CMK (cell line): ENCODE results near the gene DCST1.

Experiments
- DNase-seq: peaks from one replicate; pipeline ENCODE4 v3.0.0-alpha.2; 2010; ENCODE audit warnings: low read depth

The DCST1 gene

DNA sequence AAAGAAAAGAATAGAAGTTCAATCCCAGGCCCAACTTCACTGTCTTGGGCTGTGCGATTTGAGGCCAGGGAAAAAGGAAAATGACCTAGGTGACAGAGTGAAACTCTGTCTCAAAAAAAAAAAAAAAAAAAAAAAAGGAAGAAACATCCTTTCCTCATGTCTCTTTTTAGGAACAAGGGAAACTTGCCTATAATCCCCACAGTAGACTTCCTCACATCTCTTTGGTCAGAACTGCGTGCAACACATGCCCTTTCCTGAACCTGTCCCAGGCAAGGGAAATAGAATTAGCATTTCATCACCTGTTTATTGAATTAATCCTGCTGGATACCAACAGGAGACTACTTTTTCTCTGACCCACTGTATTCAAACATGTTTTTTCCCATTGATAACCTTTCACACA lies 2.3 kb downstream of the DCST1 start:
- DNase-seq: no peak

DNA sequence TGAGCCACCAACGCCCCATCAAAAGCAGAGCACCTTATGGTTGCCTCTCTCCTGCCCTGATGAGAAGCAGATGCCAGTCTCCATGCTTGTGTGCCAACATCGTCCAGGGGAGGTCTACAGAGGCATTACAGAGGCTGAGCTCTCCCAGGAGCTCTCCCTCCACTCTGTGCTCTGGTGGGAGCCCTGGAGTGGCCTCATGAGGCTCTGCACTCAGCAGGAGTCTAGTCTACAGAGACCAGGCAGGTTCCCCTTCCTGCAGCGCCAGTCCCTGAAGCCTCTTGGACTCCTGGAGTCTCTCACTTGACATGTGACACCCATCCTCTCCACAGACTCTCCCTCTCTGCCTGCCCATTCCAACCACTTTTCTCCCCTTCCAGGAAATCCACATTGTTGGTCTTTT lies 3.4 kb downstream of the DCST1 start:
- no peak for DNase-seq

DNA sequence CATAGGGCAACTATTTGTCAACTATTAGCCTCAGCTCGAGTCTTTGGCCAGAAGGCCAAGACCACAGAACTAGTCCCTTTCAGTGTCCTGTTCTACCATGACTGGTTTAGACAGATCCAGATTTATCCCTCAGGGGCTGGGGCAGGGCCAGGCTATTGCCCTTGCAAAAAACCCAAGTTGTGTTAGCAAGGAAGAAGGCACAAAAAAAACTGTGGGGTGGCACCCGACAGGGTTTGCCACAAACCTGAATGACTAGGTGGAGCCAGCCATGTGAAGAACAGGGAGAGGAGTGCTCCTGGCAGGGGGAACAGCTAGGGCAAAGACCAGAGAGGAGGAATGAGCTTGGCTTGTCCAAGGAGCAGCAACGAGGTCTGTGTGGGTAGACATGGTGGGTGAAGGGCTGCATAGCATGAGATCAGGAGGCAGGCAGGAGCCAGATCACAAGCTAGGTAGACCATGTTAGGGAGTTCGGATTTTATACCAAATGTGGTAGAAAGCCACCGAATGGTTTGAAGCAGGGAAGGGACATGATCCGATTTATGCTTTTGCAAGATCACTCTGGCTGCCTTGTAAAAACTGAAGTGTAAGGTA lies 4.3 kb downstream of the DCST1 start:
- no peak for DNase-seq

DNA sequence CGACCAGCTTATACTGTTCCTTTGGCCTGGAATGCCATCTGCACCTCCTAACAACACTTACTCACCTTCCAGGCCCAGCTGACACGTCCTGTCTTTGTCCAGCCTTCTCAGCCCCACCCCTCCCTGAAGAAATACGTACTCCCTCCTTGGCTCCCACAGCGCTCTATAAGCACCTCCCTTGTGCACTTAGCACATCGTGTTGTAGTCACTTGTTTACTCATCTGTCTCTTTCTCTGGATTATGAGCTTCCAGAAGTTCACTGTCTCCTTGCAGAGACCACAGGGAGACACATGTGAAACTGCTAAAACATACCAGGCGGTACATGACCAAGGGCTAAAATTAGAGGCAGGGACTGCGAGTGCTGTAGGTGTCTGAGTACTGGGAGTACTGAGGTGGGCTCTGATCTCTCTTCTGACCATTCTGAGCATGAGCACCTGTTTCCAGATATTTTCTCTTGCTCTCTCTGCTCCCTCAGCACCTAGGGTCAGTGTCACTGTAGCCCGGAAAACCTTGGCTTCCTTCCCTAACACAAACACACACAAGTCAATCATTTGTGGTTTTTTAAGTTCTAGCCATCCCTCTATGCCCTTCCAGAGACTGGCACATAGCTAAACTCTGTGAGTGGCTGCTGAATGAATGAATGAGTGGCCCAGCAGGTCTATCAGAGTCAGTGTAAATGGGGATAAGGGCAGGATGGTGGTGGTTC lies 5.1 kb downstream of the DCST1 start:
- DNase-seq: no peak

DNA sequence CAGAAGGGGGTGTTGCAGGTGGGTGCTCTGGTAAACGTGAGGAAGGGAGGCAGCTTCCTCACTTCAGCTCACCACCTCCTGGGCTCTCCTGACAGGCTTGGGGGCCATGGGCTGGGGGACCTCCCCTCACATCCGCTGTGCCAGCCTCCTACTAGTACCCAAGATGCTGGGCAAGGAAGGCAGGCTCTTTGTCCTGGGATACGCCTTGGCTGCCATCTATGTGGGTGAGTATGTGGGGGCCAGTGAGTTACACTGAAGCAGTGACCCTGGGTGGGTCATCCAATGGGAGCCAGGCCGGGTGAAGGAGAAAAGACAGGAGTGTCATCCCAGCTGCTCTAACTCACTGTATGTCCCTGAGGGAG lies 5.7 kb downstream of the DCST1 start:
- no peak for DNase-seq

DNA sequence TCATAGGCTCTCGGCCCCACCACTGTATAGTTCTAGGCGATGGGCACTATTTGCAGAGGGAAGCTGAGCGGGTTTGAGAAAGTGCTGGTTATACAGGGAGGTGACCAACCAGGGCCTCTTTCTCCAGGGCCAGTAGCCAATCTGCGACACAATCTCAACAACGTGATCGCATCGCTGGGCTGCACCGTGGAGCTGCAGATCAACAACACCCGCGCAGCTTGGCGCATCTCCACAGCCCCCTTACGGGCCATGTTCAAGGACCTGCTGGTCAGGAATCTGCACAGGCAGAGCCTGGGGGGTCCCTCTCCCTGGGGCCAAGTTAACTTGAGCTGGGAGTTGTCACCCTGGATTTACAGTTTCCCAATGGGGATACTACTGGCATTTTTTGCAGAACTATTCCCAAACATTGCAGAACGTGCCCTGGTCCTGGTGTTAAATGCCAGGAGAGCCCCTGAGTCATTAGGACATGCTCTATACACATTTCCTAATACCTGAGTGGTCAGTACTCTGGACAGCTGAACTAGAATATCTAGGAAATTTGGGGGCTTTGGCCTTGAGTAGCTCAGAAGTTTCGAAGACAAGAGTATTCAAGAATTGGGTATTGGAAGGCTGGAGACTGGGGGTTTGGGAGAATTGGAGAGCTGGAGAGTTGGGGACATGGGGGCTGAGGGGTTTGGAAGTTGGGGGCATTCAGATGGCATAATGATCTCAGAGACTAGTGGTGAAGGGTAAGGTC lies 6.9 kb downstream of the DCST1 start:
- DNase-seq: no peak

DNA sequence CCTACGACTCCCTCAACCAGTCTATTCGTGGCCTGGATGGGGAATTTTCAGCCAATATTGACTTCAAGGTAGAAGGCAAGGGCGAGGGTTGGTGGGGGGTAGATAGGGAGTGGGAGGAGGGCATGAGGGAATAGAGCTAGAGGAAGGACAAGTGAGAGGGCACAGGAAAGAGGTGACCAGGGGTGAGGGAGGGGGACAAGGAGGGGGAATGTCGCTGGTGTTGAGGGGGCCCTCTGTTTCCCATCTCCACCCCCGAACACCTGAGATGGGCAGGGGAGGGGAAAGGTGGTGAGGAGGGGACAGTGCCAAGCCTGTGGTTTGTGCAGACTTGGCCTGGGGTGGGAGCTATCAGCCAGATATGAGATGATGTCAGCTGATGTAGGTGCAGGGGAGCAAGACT lies 9.2 kb downstream of the DCST1 start:
- DNase-seq: no peak

DNA sequence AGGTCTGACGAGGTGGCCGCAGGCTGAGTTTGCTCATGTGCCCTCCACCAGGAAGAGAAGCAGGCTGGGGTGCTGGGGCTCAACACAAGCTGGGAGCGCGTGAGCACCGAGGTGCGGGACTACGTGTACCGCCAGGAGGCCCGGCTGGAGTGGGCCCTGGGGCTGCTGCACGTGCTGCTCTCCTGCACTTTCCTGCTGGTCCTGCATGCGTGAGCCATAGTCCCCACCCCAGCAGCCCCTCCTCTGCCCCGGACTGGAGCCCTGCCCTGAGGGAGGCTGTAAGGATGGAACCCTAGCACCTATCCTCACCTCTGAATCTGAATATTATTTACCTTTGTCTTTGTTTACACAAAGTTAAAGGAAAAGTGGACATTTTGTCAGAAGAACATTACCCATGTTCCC lies 9.7 kb downstream of the DCST1 start:
- no peak for DNase-seq

DNA sequence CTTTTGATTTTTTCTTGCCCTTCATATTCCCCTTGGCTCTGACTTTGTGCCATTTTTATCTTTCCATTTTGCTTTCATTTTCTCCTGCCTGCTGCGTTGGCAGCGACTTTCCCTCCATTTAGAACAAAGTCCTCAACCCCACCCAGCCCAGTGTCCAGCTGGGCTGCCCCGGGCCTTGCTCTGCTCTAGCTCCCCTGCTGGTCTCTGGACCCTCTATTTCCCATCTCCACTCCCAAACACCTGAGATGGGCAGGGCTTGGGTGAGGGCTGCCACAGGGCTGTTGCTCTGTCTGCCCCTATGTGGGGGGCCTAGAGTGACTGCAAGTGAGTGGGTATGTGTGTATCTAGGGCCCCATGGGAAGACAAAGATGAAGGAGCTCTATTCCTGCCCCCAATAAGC lies 10.2 kb downstream of the DCST1 start:
- DNase-seq: no peak

DNA sequence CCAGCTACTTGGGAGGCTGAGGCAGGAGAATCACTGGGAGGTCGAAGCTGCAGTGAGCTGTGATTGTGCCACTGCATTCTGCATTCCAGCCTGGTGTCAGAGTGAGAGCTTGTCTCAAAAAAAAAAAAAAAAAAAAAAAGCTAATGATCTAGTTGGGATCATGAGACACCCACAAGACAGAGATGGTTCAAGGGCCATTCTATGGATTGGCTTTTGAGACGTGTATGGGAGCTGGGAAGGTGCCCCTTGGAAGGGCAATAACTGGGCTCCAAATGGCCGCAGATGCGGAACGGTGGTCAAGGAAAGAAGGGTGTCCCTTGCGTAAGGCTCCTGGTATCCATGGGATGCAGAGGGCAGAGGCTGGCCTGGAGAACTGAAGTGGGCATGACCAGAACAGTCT lies 10.7 kb downstream of the DCST1 start:
- DNase-seq: no peak

DNA sequence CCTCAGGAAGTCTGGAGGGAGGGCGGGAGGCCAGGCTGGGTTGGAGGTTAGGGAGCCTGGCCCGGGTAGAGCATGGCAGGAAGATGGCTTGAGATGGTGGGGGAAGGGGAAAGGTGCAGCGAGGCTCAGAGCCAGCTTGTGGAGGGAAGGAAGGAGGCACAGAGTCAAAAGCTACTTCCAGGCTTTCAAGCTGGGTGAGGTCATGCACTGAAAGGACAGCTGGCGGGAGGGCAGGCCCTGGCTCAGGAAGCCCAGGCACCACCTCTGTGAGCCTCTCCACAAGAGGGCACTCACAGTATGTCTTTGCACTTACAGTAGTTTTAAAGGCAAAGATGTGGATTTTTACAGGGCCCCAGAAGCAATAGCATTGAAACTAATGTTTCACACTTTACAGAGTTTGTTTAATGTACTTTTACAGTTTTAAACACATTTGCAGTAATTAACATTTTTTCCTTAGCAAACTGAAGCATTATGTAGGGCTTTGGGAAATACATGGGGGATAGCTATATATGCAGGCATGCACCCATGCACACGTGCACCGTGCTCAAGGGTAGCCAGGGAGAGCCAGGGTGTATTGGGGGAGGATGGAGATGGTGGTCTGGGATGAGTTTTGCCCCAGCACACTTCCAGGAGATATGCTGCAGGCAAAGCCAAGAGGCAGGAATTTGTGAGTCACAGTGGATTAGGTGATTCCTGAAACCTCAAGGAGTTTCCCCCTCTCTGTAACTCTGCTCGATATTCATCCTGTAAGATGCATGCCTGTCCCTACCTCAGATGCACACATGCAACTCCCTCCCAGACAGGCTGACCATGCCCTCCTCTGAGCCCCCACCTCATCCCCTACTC lies 11.4 kb downstream of the DCST1 start:
- peak; percentile 66 for DNase-seq

DNA sequence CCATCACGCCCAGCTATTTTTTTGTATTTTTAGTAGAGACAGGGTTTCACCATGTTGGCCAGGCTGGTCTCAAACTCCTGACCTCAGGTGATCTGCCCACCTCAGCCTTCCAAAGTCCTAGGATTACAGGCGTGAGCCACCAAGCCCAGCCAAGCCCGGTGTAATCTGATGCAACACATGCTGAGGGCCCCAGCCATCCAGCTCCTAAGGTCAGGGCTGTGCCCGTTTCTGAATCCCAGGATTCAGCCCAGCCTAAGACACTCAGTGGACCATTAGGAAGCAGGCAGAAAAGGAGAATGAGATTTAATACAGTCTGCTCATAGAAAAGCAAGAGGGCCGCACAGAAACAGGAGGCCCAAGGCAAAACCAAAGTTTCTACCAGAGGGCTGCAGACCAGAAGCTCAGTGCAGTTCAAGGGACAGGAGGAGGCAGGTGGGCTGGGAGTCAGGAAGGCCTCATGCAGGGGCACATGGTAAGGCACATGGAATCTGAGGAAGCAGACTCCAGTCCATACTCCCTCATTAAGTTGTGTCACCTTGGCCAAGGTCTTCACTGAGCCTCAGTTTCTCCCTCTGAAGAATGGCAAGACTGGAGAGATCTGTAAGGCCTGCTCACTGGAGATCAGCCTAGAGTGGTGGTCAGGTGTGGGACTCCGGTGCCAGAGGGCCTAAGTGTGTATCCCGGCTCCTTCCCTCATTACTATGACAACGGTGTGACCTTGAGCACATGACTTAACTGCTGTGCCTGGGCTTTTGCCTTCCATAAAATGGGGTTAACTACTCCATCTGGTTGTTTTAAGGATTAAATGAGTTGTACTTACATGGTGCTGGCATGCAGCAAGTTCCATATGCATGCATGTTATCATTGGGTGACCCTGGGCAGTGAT lies 15.1 kb downstream of the DCST1 start:
- DNase-seq: no peak

DNA sequence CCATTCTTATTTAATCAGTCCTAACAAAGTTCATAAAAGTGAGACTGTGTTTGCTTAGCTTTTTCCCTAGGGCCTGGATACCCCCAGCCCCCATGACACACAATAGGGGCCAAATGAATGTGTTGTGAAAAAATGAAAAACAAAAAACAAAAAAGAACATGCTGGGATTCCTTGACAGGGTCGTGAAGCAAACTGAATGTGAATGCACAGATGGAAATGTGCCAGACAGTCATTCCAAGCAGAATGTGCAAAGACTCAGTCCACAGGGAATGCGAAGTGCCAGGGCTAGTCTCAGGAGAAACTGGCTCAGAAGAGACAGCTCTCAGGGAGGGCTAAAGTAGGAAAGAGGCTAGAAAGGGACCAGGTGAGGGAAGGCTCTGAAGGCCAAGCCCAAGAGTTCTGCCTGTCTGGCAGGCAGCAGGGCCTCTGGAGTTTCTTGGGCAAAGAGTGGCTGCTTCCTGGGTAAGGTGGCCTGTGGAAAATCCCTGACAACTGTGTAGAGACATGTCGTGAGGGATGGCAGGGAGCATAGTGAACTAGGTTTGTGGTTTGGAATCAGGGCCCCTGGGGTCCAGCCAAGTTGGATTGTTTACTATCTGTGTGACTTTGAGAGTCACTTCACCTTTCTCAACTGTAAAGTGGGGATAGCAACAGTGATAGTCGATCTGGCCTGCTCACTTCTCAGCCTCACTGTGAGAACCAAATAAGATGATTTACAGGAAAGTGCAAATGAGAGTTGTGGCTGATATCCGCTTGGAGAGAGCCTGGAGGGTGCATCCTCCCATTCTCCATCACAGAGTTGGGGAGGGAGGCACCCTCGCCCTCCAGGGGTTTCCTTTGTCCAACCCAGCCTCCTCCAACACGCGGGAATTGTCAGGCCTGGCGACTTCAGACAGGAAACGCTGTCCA lies 16.3 kb downstream of the DCST1 start:
- DNase-seq: no peak

DNA sequence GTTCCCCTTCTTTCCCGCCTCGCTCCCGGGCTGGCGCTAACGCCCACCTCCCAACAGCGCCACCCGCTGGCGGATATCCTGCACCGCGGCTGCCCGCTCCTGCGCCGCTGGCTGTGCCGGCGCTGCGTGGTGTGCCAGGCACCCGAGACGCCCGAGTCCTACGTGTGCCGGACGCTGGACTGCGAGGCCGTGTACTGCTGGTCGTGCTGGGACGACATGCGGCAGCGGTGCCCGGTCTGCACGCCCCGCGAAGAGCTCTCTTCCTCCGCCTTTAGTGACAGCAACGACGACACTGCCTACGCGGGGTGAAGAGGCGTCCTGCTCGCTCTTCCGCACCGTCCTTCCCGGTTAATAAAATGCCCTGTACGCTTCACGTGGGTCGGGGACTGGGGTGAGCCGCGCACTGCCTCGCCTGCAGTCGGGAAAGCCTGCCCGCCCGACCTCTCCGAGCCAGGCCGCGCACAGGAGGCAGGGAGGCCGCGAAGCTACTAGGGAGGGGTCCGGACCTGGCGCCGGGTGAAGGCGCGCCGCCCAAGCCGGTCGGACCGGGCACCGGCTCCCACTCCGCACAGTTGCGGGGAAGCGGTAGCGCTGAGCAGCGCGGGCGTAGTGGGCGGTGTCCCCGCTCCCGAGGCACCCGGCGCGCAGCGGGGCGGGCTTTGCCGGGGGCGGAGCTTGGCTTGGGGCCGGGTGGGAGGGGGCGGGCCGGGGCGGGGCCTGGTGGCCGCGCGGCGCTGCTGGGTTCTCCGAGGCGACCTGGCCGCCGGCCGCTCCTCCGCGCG lies 17.1 kb downstream of the DCST1 start, which contains the start of gene ADAM15:
Gene ADAM15, plus strand, starts transcription at position 757 of the 782 bp plus-strand sequence. CDS start 71 bp downstream, outside the sequence.
- peak; percentile 64 for DNase-seq

DNA sequence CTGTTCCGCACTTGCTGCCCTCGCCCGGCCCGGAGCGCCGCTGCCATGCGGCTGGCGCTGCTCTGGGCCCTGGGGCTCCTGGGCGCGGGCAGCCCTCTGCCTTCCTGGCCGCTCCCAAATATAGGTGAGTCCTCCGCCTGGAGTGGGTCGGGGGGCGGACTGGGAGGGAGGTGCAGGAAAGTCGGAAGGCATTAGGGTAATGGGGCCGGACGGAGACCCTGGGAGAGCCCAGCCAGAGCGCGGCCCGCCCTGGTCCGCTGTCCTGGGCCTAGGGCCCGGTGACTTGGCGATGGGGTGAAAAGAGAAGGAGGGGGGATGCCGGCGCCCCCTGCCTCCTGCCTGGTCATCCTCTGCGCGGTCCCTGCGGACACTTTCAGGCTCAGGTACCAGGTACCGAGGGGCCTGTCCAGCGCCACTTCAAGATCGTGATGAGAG lies 17.7 kb downstream of the DCST1 start:
- no peak for DNase-seq

DNA sequence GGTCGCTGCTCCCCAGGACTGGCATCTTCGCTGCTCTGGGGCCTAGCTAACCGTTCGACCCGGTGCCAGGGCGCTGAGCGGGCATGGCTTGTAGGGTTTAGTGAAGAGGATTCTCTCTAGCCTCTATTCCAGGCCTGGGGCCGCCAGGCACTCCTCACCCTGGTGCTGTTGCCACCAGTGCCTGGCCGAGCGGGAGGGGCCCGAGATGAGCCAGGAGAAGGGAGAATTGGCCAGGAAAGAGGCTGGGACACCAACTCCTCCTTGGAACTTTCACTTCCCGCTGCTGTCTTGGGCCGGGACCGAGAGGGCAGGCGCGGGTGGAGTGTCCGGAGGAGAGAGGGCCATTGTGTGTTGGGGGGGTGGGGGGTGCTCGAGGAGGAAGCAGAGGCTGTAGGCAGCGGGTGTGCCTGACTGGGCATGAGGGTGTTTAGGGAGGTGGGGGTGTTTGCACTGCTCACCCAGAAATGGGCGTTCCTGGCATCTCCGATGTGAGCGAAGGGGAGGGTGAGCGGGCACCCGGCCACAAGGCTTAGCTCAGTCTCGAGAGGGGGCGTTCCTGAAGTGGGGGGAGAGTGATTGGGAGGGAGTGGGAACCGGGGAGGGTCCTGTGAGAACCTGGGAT lies 18.3 kb downstream of the DCST1 start:
- DNase-seq: no peak

DNA sequence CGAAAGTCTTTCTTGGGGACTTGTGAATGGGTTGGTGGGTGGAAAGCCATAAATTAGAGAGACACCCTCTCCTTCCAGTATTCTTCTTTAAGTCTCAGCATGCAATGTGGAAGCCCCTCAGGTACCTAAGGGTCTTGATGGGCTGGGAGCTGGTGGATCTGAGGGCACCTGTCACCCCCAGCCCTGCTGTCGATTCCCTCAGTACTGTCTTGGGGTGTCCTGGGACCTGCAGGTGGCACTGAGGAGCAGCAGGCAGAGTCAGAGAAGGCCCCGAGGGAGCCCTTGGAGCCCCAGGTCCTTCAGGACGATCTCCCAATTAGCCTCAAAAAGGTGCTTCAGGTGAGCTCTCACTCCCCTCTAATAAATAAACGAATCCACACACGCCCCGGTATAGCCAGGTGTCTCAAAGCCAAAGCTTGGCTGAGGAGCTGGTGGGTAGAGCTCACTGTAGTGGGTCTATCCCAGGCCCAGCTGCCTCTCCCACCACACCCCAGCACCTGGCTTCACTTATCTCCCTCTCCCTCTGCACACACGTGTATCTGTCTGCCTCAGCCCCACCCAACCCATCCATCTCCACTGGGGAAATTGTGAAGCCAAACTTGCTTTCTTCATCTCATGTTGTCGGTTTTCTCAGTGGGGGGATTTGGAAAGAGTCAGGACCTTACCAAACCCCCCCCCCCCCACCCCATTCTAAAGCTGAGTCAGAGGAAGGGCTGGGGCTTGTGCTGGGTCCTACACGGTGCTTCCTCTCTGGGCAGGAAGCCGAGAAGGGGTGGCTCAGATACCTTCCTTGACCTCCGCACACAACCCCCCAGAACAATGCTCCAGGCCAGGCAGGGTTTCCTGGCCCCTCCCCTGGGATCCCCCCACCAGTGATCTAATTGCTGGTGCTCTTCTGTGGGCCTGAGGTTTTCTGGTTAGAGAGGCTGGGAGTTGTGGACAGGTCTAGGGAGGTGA lies 19.1 kb downstream of the DCST1 start:
- no peak for DNase-seq
